Liver (tissue), 9 donors: Measurements from ENCODE around the gene CLIP1. TPM values are rescaled to one million over a fixed set of nuclear protein-coding genes. Genes with fewer than 3 reads are reported as not detected.
"Not testable (repeated sequence)": the region's sequence is repeated elsewhere in the genome, so short reads cannot be mapped to it uniquely, and the experiment has no call there.

Source experiments
- DNase-seq: peaks from one replicate; pipeline ENCODE4 v3.0.0-alpha.2; 2017; ENCODE audit warnings: low spot score
- H3K27ac ChIP-seq, 2 donors: one replicate each; pipeline ENCODE4 v1.7.0; 2013; ENCODE audit warnings: inconsistent platforms in 2 of 2, low read length in 2 of 2, control low read depth in 1 of 2, low read depth in 1 of 2, mild to moderate bottlenecking in 1 of 2
- H3K27me3 ChIP-seq, 4 donors: one replicate each; pipeline versions ENCODE4 v1.6.1 to v1.7.0; 2013; ENCODE audit warnings: low read length in 3 of 4, inconsistent platforms in 1 of 4, mild to moderate bottlenecking in 1 of 4, moderate library complexity in 1 of 4; ENCODE audit not compliant: control insufficient read depth in 4 of 4, insufficient read depth in 4 of 4
- H3K36me3 ChIP-seq, 4 donors: one replicate each; pipeline versions ENCODE4 v1.6.1 to v1.7.0; 2013; ENCODE audit warnings: low read length in 3 of 4, mild to moderate bottlenecking in 3 of 4, low read depth in 1 of 4, moderate library complexity in 1 of 4; ENCODE audit not compliant: control insufficient read depth in 4 of 4, insufficient read depth in 3 of 4
- H3K4me1 ChIP-seq, 4 donors: one replicate each; pipeline versions ENCODE4 v1.6.1 to v1.7.0; 2013; ENCODE audit warnings: low read length in 3 of 4, mild to moderate bottlenecking in 3 of 4, moderate library complexity in 1 of 4; ENCODE audit not compliant: control insufficient read depth in 4 of 4, insufficient read depth in 4 of 4
- H3K4me3 ChIP-seq, 3 donors: one replicate each; pipeline versions ENCODE4 v1.6.1 to v1.7.0; 2013; ENCODE audit warnings: low read length in 3 of 3, control low read depth in 1 of 3, low read depth in 1 of 3, mild to moderate bottlenecking in 1 of 3
- H3K9ac ChIP-seq, 2 donors: one replicate each; pipeline ENCODE4 v1.7.0; 2013; ENCODE audit warnings: low read length in 2 of 2, mild to moderate bottlenecking in 2 of 2, moderate library complexity in 2 of 2, control low read depth in 1 of 2, low read depth in 1 of 2
- H3K9me3 ChIP-seq, 4 donors: one replicate each; pipeline versions ENCODE4 v1.6.1 to v1.7.0; 2013; ENCODE audit warnings: low read length in 3 of 4; ENCODE audit not compliant: control insufficient read depth in 4 of 4
- EGR1 ChIP-seq, 2 donors: IDR thresholded peaks; 2 replicates each; pipeline ENCODE4 v1.6.1; 2016 to 2018; ENCODE audit warnings: antibody characterized with exemption in 2 of 2, low read depth in 2 of 2
- FOXA1 ChIP-seq: IDR thresholded peaks from 2 replicates; pipeline ENCODE4 v1.6.1; 2016; ENCODE audit warnings: antibody characterized with exemption
- FOXA2 ChIP-seq: IDR thresholded peaks from 2 replicates; pipeline ENCODE4 v1.6.1; 2016; ENCODE audit warnings: antibody characterized with exemption
- GABPA ChIP-seq, 2 donors: IDR thresholded peaks in 1 of 2; conservative IDR thresholded peaks in 1 of 2; 2 replicates each; pipeline ENCODE4 v1.6.1; 2016; ENCODE audit warnings: antibody characterized with exemption in 2 of 2, mild to moderate bottlenecking in 1 of 2, moderate library complexity in 1 of 2
- HNF4A ChIP-seq, 2 donors: conservative IDR thresholded peaks; 2 replicates each; pipeline ENCODE4 v1.6.1; 2016; ENCODE audit warnings: antibody characterized with exemption in 2 of 2, mild to moderate bottlenecking in 2 of 2
- HNF4G ChIP-seq: IDR thresholded peaks from 2 replicates; pipeline ENCODE4 v1.6.1; 2016; ENCODE audit warnings: antibody characterized with exemption
- JUND ChIP-seq, 2 donors: IDR thresholded peaks; 2 replicates each; pipeline ENCODE4 v1.6.1; 2016; ENCODE audit warnings: antibody characterized with exemption in 2 of 2
- NR2F2 ChIP-seq: IDR thresholded peaks from 2 replicates; pipeline ENCODE4 v1.6.1; 2016; ENCODE audit warnings: antibody characterized with exemption
- RAD21 ChIP-seq, 2 donors: IDR thresholded peaks; 2 replicates each; pipeline ENCODE4 v1.6.1; 2016; ENCODE audit warnings: antibody characterized with exemption in 2 of 2, mild to moderate bottlenecking in 2 of 2
- RXRA ChIP-seq, 2 donors: IDR thresholded peaks; 2 replicates each; pipeline ENCODE4 v1.6.1; 2017 to 2018; ENCODE audit warnings: antibody characterized with exemption in 2 of 2, mild to moderate bottlenecking in 1 of 2
- SP1 ChIP-seq: IDR thresholded peaks from 2 replicates; pipeline ENCODE4 v1.6.1; 2018; ENCODE audit warnings: antibody characterized with exemption, mild to moderate bottlenecking
- TAF1 ChIP-seq: conservative IDR thresholded peaks from 2 replicates; pipeline ENCODE4 v1.6.1; 2016; ENCODE audit warnings: antibody characterized with exemption, mild to moderate bottlenecking
- YY1 ChIP-seq: IDR thresholded peaks from 2 replicates; pipeline ENCODE4 v1.6.1; 2016; ENCODE audit warnings: antibody characterized with exemption, mild to moderate bottlenecking
- WGBS: extraction: QIAGEN DNeasy Blood & Tissue Kit; methylation state at CpG from one replicate; pipeline ENCODE4 v1.1.7; 2013; 5-methylcytosine and 5-hydroxymethylcytosine counted together
- polyA plus RNA-seq, 2 donors: library from polyadenylated mRNA; stranded (reverse) in 1 of 2; unstranded in 1 of 2; fragments of 200-250 nt in 1 of 2; fragments of >200 nt in 1 of 2; fragmentation: Nextera tagmentation in 1 of 2; extraction: Ambion mirVana in 1 of 2; gene quantifications; one replicate each; pipeline versions ENCODE4 v1.2.1 to v1.2.3, GENCODE V29; 2013 to 2015
- total RNA-seq, 2 donors: library from RNA; depleted of rRNA; stranded (reverse); fragments of >200 nt; gene quantifications; one replicate each; pipeline ENCODE4 v1.2.3, GENCODE V29; 2014
- TF ChIP-seq, protein P1 (sequence below): IDR thresholded peaks from 2 replicates; pipeline ENCODE4 v1.6.1; 2016; ENCODE audit warnings: antibody characterized with exemption, mild to moderate bottlenecking
- TF ChIP-seq, protein P2 (sequence below): IDR thresholded peaks from 2 replicates; pipeline ENCODE4 v1.6.1; 2016; ENCODE audit warnings: antibody characterized with exemption
- TF ChIP-seq, protein P3 (sequence below): IDR thresholded peaks from 2 replicates; pipeline ENCODE4 v1.6.1; 2016; ENCODE audit warnings: antibody characterized with exemption
- TF ChIP-seq, protein P4 (sequence below): fragments of 150-350 bp; IDR thresholded peaks from 2 replicates; pipeline ENCODE4 v1.5.1; 2017; ENCODE audit warnings: improper control_type of control experiment, low read depth, low read length; ENCODE audit not compliant: missing input control
- TF ChIP-seq, protein P5 (sequence below): IDR thresholded peaks from 2 replicates; pipeline ENCODE4 v1.6.1; 2016; ENCODE audit warnings: antibody characterized with exemption
- donor health status: healthy.
- donor health status: healthy.
- donor health status: healthy.
- donor health status: healthy.
- donor health status: healthy.

Gene CLIP1
- total and polyA plus RNA-seq, 4 donors, result 13.0 to 41.9 (median 26.0) TPM

DNA sequence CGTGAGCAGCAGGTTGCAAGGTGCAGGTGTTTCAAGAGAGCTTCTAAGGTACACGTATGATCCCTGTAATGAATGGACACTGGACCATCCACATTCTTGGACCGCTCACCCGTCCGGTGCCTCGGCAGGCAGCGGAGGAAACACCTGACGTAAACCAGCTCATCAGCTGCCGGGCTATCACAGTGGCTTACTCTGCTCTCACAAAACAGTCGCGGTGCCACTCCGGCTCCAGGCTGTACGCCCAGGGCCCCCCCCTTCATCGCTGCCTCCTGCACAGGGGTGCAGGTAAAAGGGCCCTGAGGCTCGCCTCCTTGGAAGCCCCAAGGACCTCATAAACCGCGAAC, 156.6 kb downstream of the CLIP1 start:
- TF ChIP-seq SP1 (no peak), GABPA (IDR thresholded peaks at IDR 0.05 in 1 of 2, conservative IDR thresholded peaks at IDR 0.05 in 1 of 2) (no peak), JUND (IDR thresholded peaks at IDR 0.05) (no peak), YY1 (no peak), RXRA (IDR thresholded peaks at IDR 0.05) (no peak), FOXA2 (no peak), HNF4G (no peak), NR2F2 (no peak), EGR1 (IDR thresholded peaks at IDR 0.05; ENCODE audit: low read depth in 2 of 2) (no peak), TAF1 (no peak), RAD21 (IDR thresholded peaks at IDR 0.05) (no peak)
- TF ChIP-seq, protein P1, sequence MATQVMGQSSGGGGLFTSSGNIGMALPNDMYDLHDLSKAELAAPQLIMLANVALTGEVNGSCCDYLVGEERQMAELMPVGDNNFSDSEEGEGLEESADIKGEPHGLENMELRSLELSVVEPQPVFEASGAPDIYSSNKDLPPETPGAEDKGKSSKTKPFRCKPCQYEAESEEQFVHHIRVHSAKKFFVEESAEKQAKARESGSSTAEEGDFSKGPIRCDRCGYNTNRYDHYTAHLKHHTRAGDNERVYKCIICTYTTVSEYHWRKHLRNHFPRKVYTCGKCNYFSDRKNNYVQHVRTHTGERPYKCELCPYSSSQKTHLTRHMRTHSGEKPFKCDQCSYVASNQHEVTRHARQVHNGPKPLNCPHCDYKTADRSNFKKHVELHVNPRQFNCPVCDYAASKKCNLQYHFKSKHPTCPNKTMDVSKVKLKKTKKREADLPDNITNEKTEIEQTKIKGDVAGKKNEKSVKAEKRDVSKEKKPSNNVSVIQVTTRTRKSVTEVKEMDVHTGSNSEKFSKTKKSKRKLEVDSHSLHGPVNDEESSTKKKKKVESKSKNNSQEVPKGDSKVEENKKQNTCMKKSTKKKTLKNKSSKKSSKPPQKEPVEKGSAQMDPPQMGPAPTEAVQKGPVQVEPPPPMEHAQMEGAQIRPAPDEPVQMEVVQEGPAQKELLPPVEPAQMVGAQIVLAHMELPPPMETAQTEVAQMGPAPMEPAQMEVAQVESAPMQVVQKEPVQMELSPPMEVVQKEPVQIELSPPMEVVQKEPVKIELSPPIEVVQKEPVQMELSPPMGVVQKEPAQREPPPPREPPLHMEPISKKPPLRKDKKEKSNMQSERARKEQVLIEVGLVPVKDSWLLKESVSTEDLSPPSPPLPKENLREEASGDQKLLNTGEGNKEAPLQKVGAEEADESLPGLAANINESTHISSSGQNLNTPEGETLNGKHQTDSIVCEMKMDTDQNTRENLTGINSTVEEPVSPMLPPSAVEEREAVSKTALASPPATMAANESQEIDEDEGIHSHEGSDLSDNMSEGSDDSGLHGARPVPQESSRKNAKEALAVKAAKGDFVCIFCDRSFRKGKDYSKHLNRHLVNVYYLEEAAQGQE, result no peak
- TF ChIP-seq, protein P2, sequence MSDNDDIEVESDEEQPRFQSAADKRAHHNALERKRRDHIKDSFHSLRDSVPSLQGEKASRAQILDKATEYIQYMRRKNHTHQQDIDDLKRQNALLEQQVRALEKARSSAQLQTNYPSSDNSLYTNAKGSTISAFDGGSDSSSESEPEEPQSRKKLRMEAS, result no peak
- TF ChIP-seq, protein P3, sequence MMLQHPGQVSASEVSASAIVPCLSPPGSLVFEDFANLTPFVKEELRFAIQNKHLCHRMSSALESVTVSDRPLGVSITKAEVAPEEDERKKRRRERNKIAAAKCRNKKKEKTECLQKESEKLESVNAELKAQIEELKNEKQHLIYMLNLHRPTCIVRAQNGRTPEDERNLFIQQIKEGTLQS, result no peak
- TF ChIP-seq, protein P4, sequence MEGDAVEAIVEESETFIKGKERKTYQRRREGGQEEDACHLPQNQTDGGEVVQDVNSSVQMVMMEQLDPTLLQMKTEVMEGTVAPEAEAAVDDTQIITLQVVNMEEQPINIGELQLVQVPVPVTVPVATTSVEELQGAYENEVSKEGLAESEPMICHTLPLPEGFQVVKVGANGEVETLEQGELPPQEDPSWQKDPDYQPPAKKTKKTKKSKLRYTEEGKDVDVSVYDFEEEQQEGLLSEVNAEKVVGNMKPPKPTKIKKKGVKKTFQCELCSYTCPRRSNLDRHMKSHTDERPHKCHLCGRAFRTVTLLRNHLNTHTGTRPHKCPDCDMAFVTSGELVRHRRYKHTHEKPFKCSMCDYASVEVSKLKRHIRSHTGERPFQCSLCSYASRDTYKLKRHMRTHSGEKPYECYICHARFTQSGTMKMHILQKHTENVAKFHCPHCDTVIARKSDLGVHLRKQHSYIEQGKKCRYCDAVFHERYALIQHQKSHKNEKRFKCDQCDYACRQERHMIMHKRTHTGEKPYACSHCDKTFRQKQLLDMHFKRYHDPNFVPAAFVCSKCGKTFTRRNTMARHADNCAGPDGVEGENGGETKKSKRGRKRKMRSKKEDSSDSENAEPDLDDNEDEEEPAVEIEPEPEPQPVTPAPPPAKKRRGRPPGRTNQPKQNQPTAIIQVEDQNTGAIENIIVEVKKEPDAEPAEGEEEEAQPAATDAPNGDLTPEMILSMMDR, result no peak
- TF ChIP-seq, protein P5, sequence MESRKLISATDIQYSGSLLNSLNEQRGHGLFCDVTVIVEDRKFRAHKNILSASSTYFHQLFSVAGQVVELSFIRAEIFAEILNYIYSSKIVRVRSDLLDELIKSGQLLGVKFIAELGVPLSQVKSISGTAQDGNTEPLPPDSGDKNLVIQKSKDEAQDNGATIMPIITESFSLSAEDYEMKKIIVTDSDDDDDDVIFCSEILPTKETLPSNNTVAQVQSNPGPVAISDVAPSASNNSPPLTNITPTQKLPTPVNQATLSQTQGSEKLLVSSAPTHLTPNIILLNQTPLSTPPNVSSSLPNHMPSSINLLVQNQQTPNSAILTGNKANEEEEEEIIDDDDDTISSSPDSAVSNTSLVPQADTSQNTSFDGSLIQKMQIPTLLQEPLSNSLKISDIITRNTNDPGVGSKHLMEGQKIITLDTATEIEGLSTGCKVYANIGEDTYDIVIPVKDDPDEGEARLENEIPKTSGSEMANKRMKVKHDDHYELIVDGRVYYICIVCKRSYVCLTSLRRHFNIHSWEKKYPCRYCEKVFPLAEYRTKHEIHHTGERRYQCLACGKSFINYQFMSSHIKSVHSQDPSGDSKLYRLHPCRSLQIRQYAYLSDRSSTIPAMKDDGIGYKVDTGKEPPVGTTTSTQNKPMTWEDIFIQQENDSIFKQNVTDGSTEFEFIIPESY, result no peak
- WGBS, result under 1% methylated on average over 17 of the region's 17 CpGs
- Histone ChIP-seq H3K36me3 (peaks cover 3 to 17% (median 14%) of the 10 kb centered on the region in 4 donors), H3K4me1 (peaks cover 0 to 22% (median 16%) of the 10 kb centered on the region in 4 donors), H3K9ac (peak overlapping the region; percentile 36 to 58), H3K4me3 (peak overlapping the region; percentile 69 to 94 (median 86)), H3K27ac (peak overlapping the region; percentile 72 to 86), H3K27me3 (no peaks in the 10 kb centered on the region), H3K9me3 (no peaks in the 10 kb centered on the region)
- DNase-seq, result no peak

DNA sequence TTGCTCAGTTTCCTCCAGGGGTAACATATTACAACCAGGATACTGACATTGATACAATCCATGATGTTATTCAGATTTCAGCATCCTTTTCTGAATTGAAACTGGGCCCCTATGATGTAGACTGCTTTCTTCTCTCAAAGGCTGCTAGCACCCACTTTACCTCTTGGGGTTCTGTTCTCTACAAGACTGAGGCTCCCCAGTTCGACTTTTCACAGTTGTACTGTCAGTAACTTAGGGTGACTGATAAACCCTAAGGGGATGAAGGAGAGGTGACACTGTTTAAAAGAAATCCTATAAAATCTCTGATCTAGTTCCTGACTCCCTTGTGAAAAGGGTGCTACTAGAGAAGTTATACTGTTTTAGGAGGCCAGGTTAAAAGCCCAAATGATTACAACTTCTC, 157.0 kb downstream of the CLIP1 start:
- Histone ChIP-seq H3K4me3 (peak overlapping the region; percentile 69 to 94 (median 86)), H3K4me1 (peaks cover 0 to 22% (median 16%) of the 10 kb centered on the region in 4 donors), H3K9me3 (no peaks in the 10 kb centered on the region), H3K27me3 (no peaks in the 10 kb centered on the region), H3K9ac (peak overlapping the region; percentile 36 to 58), H3K36me3 (peaks cover 3 to 18% (median 16%) of the 10 kb centered on the region in 4 donors), H3K27ac (peak overlapping the region; percentile 72 to 86)
- no peak for DNase-seq
- 22% methylated on average over 1 of the region's 1 CpG for WGBS
- TF ChIP-seq FOXA1, result no peak
- TF ChIP-seq GABPA (IDR thresholded peaks at IDR 0.05 in 1 of 2, conservative IDR thresholded peaks at IDR 0.05 in 1 of 2), result no peak
- no peak for TF ChIP-seq HNF4A (conservative IDR thresholded peaks at IDR 0.05)
- TF ChIP-seq, protein P2, result no peak

DNA sequence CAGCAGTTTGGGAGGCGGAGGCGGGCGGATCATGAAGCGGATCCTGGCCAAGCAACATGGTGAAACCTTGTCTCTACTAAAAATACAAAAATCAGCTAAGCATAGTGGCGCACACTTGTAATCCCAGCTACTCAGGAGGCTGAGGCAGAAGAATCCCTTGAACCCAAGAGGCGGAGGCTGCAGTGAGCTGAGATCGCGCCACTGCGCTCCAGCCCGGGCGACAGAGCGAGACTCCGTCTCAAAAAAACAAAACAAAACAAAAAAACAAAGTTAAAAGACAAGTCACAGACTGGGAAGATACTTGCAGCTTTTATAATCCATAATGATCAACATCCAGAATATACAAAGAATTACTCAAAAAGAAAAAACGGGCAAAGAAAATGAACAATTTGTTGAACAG, 161.7 kb downstream of the CLIP1 start:
- peaks cover 14 to 35% (median 28%) of the 10 kb centered on the region in 4 donors for H3K36me3 ChIP-seq
- WGBS, result 91% methylated on average over 14 of the region's 14 CpGs
- not testable (repeated sequence) for H3K27me3 ChIP-seq, H3K4me3 ChIP-seq, H3K9ac ChIP-seq, DNase-seq, H3K9me3 ChIP-seq, H3K27ac ChIP-seq
- H3K4me1 ChIP-seq, result peaks cover 0 to 12% (median 9%) of the 10 kb centered on the region in 4 donors

DNA sequence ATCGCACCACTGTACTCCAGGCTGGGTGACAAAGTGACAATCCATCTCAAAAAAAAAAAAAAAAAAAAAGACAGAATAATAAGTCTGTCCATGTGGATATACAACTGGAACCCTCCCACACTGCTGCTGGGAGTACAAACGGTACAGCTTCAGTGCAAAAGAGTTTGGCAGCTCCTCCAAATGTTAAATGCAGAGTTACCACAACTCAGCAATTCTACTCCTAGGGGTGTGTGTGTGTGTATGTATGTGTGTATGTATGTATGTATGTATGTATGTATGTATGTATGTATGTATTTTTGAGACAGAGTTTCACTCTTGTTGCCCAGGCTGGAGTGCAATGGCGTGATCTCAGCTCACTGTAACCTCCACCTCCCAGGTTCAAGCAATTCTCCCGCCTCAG, 163.5 kb downstream of the CLIP1 start:
- 96% methylated on average over 4 of the region's 4 CpGs for WGBS
- H3K4me3 ChIP-seq, result not testable (repeated sequence)
- H3K36me3 ChIP-seq, result peaks cover 14 to 35% (median 30%) of the 10 kb centered on the region in 4 donors

More for the DNA sequence above, 163.5 kb downstream of the CLIP1 start:
- H3K27me3 ChIP-seq, H3K27ac ChIP-seq, DNase-seq, H3K9ac ChIP-seq, H3K9me3 ChIP-seq, H3K4me1 ChIP-seq: not testable (repeated sequence)
